K562 (cell line): Measurements from ENCODE around the gene FBXW9. TPM values are rescaled to one million over a fixed set of nuclear protein-coding genes. Genes with fewer than 3 reads are reported as not detected.

ENCODE experiments used
- ATAC-seq: fragments of 200-7000 bp; cut with Tn5 transposase; 3 replicates; pipeline ENCODE4 v1.9.1; 2020; ENCODE audit warnings: moderate library complexity
- BruUV-seq: library from RNA; stranded (reverse); fragments of 400-500 nt; replicated peaks from 2 replicates; lab custom pipeline; 2021; lab: Mats Ljungman, UMichigan
- CTCF ChIA-PET: fragments of 300-600 bp; formaldehyde crosslinking; extraction: SDS; loops from one replicate; lab custom pipeline; 2021; ENCODE audit warnings: low intra/inter-chr PET ratio; lab: Yijun Ruan, JAX
- POLR2A ChIA-PET: fragments of 300-600, 350-650 bp; sonication (Branson Sonifier 250); formaldehyde crosslinking; extraction: SDS; loops from one replicate; lab custom pipeline; 2021; ENCODE audit warnings: antibody characterized with exemption, inconsistent platforms; lab: Yijun Ruan, JAX
- DNase-seq, 4 experiments: peaks; one replicate each; pipeline versions ENCODE4 v3.0.0 to v3.0.0-alpha.2; 2011 to 2018; ENCODE audit warnings: low spot score in 3 of 4, mixed read lengths in 3 of 4; ENCODE audit errors: extremely low read depth in 1 of 4
- FAIRE-seq: peaks from 2 replicates; lab custom pipeline; 2011; peaks lifted over from hg19 to GRCh38; lab: Jason Lieb, UNC
- H2AFZ ChIP-seq: 2 replicates; pipeline ENCODE4 v1.6.0; 2011; ENCODE audit warnings: low read depth, low read length, control low read depth, inconsistent platforms
- H3K27ac ChIP-seq: fragments of 200-600 bp; 3 replicates; pipeline ENCODE4 v1.8.0; 2011; ENCODE audit warnings: low read depth, mild to moderate bottlenecking, control low read depth, inconsistent platforms, low read length, moderate library complexity, mixed read lengths; ENCODE audit errors: extremely low read depth
- H3K27me3 ChIP-seq, 2 experiments: fragments of 300-600 bp in 1 of 2; 2 replicates in 1 of 2; 3 replicates in 1 of 2; pipeline versions ENCODE4 v1.6.0 to v1.8.0; 2011; ENCODE audit warnings: inconsistent platforms in 2 of 2, low read length in 2 of 2, mild to moderate bottlenecking in 1 of 2, mixed read lengths in 1 of 2, moderate library complexity in 1 of 2; ENCODE audit not compliant: control insufficient read depth in 2 of 2, insufficient read depth in 2 of 2
- H3K36me3 ChIP-seq: fragments of 300-600 bp; 3 replicates; pipeline ENCODE4 v1.8.0; 2011; ENCODE audit warnings: mild to moderate bottlenecking, low read length, inconsistent platforms; ENCODE audit not compliant: control insufficient read depth, insufficient read depth
- H3K4me1 ChIP-seq, 2 experiments: fragments of 200-600 bp in 1 of 2; replicated peaks in 1 of 2; 2 replicates in 1 of 2; 3 replicates in 1 of 2; pipeline versions ENCODE4 v1.5.1 to v1.8.0; 2011; ENCODE audit warnings: inconsistent platforms in 2 of 2, low read length in 2 of 2, mild to moderate bottlenecking in 1 of 2, mixed read lengths in 1 of 2, moderate library complexity in 1 of 2; ENCODE audit not compliant: control insufficient read depth in 2 of 2, insufficient read depth in 2 of 2
- H3K4me2 ChIP-seq: 2 replicates; pipeline ENCODE4 v1.6.1; 2011; ENCODE audit warnings: low read length, control low read depth, inconsistent platforms, mixed read lengths; ENCODE audit not compliant: insufficient read depth
- H3K4me3 ChIP-seq: fragments of 200-600 bp; sonication (generic), shearing (Covaris generic); 2 replicates; pipeline ENCODE4 v1.5.1; 2016; ENCODE audit warnings: control low read depth, inconsistent platforms
- H3K79me2 ChIP-seq: fragments of 200-600 bp; 3 replicates; pipeline ENCODE4 v1.8.0; 2011; ENCODE audit warnings: low read length, inconsistent platforms; ENCODE audit not compliant: control insufficient read depth, insufficient read depth
- H3K9ac ChIP-seq, 2 experiments: 2 replicates each; pipeline versions ENCODE4 v1.6.0 to v1.6.1; 2011; ENCODE audit warnings: low read depth in 2 of 2, low read length in 2 of 2, control low read depth in 1 of 2, inconsistent platforms in 1 of 2, mild to moderate bottlenecking in 1 of 2, mixed read lengths in 1 of 2; ENCODE audit not compliant: insufficient read depth in 1 of 2
- H3K9me1 ChIP-seq: one replicate; pipeline ENCODE4 v1.6.0; 2011; ENCODE audit warnings: inconsistent platforms, mild to moderate bottlenecking, low read length, moderate library complexity; ENCODE audit not compliant: control insufficient read depth, insufficient read depth
- H3K9me3 ChIP-seq: replicated peaks from 2 replicates; pipeline ENCODE4 v1.5.1; 2011; ENCODE audit warnings: low read depth, low read length, inconsistent platforms; ENCODE audit not compliant: control insufficient read depth, insufficient read depth
- H4K20me1 ChIP-seq: replicated peaks from 2 replicates; pipeline ENCODE4 v1.6.1; 2011; ENCODE audit warnings: low read length, inconsistent platforms, mixed read lengths; ENCODE audit not compliant: control insufficient read depth, insufficient read depth
- ARID1B ChIP-seq: fragments of 450-650 bp; IDR thresholded peaks from 2 replicates; pipeline ENCODE4 v1.6.1; 2016; ENCODE audit warnings: antibody characterized with exemption, mild to moderate bottlenecking, inconsistent platforms
- CBX3 ChIP-seq, 2 experiments: IDR thresholded peaks; 1 replicate in 1 of 2; 2 replicates in 1 of 2; pipeline ENCODE4 v1.6.1; 2012; ENCODE audit warnings: inconsistent platforms in 2 of 2, low read length in 2 of 2, borderline replicate concordance in 1 of 2, control low read depth in 1 of 2
- FOXK2 ChIP-seq, 2 experiments: fragments of 450-650 bp; IDR thresholded peaks in 1 of 2; conservative IDR thresholded peaks in 1 of 2; 2 replicates each; pipeline ENCODE4 v1.6.1; 2016; ENCODE audit warnings: low read depth in 2 of 2, mild to moderate bottlenecking in 1 of 2
- MAFF ChIP-seq: IDR thresholded peaks from 2 replicates; pipeline ENCODE4 v1.6.1; 2012; ENCODE audit warnings: low read length, improper control_type of control experiment
- MEIS2 ChIP-seq: fragments of 450-650 bp; IDR thresholded peaks from 2 replicates; pipeline ENCODE4 v1.6.1; 2014; ENCODE audit warnings: mild to moderate bottlenecking; ENCODE audit not compliant: partially characterized antibody
- NEUROD1 ChIP-seq: fragments of 150-350 bp; IDR thresholded peaks from 2 replicates; pipeline ENCODE4 v1.6.1; 2014; ENCODE audit warnings: borderline replicate concordance, low read length, low read depth; ENCODE audit not compliant: partially characterized antibody
- NFE2 ChIP-seq: IDR thresholded peaks from 2 replicates; pipeline ENCODE4 v1.6.1; 2014; ENCODE audit warnings: antibody characterized with exemption, low read depth
- NFIC ChIP-seq: fragments of 450-650 bp; IDR thresholded peaks from 2 replicates; pipeline ENCODE4 v1.6.1; 2017; ENCODE audit warnings: mild to moderate bottlenecking, inconsistent platforms
- NR2C1 ChIP-seq, 2 experiments: fragments of 450-650 bp; IDR thresholded peaks; 2 replicates each; pipeline ENCODE4 v1.6.1; 2017; ENCODE audit warnings: mild to moderate bottlenecking in 2 of 2, antibody characterized with exemption in 1 of 2, inconsistent platforms in 1 of 2, missing compliant biosample characterization in 1 of 2, missing genetic modification characterization in 1 of 2
- POLR2A ChIP-seq: fragments of 450-650 bp; conservative IDR thresholded peaks from 2 replicates; pipeline ENCODE4 v1.6.1; 2016
- SLC30A9 ChIP-seq: fragments of 250-450 bp; sonication (Bioruptor Pico); IDR thresholded peaks from 2 replicates; pipeline ENCODE4 v1.8.0; 2022; ENCODE audit warnings: mild to moderate bottlenecking, moderate library complexity
- ZFX ChIP-seq: sonication (generic); formaldehyde crosslinking; IDR thresholded peaks from 2 replicates; pipeline ENCODE4 v1.8.0; 2022; ENCODE audit warnings: mild to moderate bottlenecking, missing genetic modification reagents, moderate library complexity
- ZNF143 ChIP-seq: sonication (generic); formaldehyde crosslinking; IDR thresholded peaks from 2 replicates; pipeline ENCODE4 v1.9.0; 2022; ENCODE audit warnings: mild to moderate bottlenecking, missing genetic modification reagents
- ZNF232 ChIP-seq: sonication (generic); formaldehyde crosslinking; IDR thresholded peaks from 2 replicates; pipeline ENCODE4 v1.8.0; 2022; ENCODE audit warnings: mild to moderate bottlenecking, missing genetic modification reagents
- WGBS: fragments of 100-300 bp; shearing (Covaris generic); methylation state at CpG from one replicate; pipeline ENCODE4 v1.1.6; 2016; ENCODE audit warnings: low coverage, mixed read lengths; ENCODE audit not compliant: insufficient coverage; ENCODE audit errors: missing lambda C conversion rate; 5-methylcytosine and 5-hydroxymethylcytosine counted together
- in situ Hi-C: fragments of 300-500 bp; cut with MboI; formaldehyde crosslinking; loops from 4 replicates; pipeline ENCODE4 v1.15.0; 2018; ENCODE audit warnings: inconsistent platforms, mixed read lengths
- intact Hi-C: fragments of 100-400 bp; cut with micrococcal nuclease; formaldehyde crosslinking; loops from 2 replicates; pipeline ENCODE4 v1.14.2; 2022
- polyA plus RNA-seq, 8 experiments: library from polyadenylated mRNA; depleted of rRNA in 4 of 8; stranded (reverse) in 5 of 8; unstranded in 3 of 8; fragments of >200 nt; fragmentation: Nextera tagmentation in 2 of 8; fragmentation: Illumina TruSeq in 1 of 8; extraction: Ambion mirVana in 2 of 8; extraction: Trizol in 1 of 8; gene quantifications; 2 replicates each; pipeline versions ENCODE4 v1.2.1 to v1.2.3, GENCODE V29; 2011 to 2014; ENCODE audit warnings: inconsistent platforms in 1 of 8, missing spikeins in 1 of 8
- total RNA-seq, 7 experiments: library from RNA; depleted of rRNA in 6 of 7; stranded (reverse); fragments of >200 nt in 6 of 7; fragmentation: Illumina TruSeq in 2 of 7; extraction: Trizol in 2 of 7; gene quantifications; 2 replicates each; pipeline versions ENCODE4 v1.2.1 to v1.2.3, GENCODE V29; 2011 to 2021; ENCODE audit warnings: low replicate concordance in 1 of 7
- TF ChIP-seq, protein P1 (sequence below), 2 experiments: IDR thresholded peaks; 2 replicates each; pipeline ENCODE4 v1.6.1; 2011; ENCODE audit warnings: borderline replicate concordance in 1 of 2, control low read depth in 1 of 2, low read depth in 1 of 2, low read length in 1 of 2, mild to moderate bottlenecking in 1 of 2, mixed read lengths in 1 of 2, moderate library complexity in 1 of 2; ENCODE audit not compliant: insufficient read depth in 1 of 2, insufficient read length in 1 of 2, poor library complexity in 1 of 2, severe bottlenecking in 1 of 2; ENCODE audit errors: extremely low read depth in 1 of 2
- TF ChIP-seq, protein P2 (sequence below): fragments of 450-650 bp; IDR thresholded peaks from 2 replicates; pipeline ENCODE4 v1.6.1; 2017; ENCODE audit warnings: antibody characterized with exemption, mild to moderate bottlenecking

The FBXW9 gene
- total and polyA plus RNA-seq, 9 of the 15 experiments (the other 6 are each of a cell fraction or from before 2014, with no cell fraction given) = 0.23 to 21.7 (median 6.2) TPM

DNA sequence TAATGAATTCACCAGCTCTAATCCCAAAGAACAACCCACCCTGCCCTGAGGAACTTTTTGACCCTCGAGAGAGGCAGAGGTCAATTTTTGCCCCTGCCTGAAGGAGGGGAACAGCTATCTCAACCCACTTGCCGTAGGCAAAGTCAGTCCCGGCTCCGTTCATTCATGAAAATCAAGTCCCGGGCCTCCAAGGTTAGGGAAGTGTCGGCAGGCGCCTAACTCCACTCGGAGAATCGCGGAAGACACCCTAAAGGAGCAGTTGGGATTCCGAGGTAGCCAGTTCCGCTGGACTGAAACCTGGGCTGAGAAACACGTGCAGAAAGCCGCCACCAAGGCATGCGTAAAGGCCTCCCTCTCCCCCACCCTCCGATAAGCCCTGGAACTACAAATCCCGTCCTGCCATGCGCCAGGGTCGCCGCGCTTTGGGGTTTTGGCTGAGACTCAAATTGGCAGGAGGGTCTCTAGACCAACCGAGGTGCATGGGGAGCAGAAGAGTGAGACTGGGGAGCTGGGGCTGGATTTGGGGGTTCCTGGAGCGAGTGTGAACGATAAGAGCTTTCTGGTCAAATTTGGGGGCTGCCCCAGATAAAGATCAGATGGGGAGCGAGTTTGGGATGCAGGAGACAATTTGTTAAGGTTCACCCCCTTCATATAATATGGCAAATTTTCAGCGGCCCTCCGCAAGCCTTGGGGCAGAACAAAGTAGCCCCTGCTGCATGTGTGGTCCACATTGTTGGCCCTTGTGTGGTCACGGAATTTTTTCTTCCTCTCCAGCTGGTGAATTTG is 27.4 kb upstream of the FBXW9 start, which contains the start of gene TNPO2:
TSS of gene TNPO2 (minus strand) at position 292 of the 786 bp plus-strand sequence. CDS start 2,955 bp downstream, outside the sequence.
- peak within 1 kb of the TSS; percentile 91 for H3K4me2 ChIP-seq
- peaks cover 10 to 41% of the 10 kb centered on the region in 2 experiments; a peak in 3 of 5 replicates for H3K4me1 ChIP-seq
- ATAC-seq (peak; percentile 76), DNase-seq (peak; percentile 69 to 91 (median 78)), FAIRE-seq (peak; percentile 97)
- peak within 1 kb of the TSS; percentile 78 for H2AFZ ChIP-seq
- H3K27ac ChIP-seq = peak within 1 kb of the TSS; percentile 87
- H3K36me3 ChIP-seq = peaks cover 32% of the 10 kb centered on the region
- in situ Hi-C loops = no loop called here
- ChIA-PET POLR2A (interaction anchor here (0.6 to 4.4 kb wide), 12 partner anchors 9 to 214 kb away, joined by 3 to 50 read pairs (median 4); partner anchors contain the start of genes GET3, JUNB and TRIR), CTCF (no interaction called here)
- BruUV-seq = no TSS peak
- intact Hi-C loops = loop anchor here (1.0 kb wide), 1 partner anchor 9 kb away; no protein-coding TSS in a partner anchor
- peak within 1 kb of the TSS; percentile 82 for H3K4me3 ChIP-seq
- H3K9me1 ChIP-seq = peaks cover 3% of the 10 kb centered on the region
- peaks cover 55% of the 10 kb centered on the region for H3K79me2 ChIP-seq
- H4K20me1 ChIP-seq = peaks cover 15% of the 10 kb centered on the region; the same call in 1 of the 2 replicates
- WGBS = 3% methylated on average over 28 of the region's 28 CpGs
- no peaks in the 10 kb centered on the region for H3K9me3 ChIP-seq
- no peaks in the 10 kb centered on the region for H3K27me3 ChIP-seq
- H3K9ac ChIP-seq = peak within 1 kb of the TSS; percentile 89 to 99
- TF ChIP-seq SLC30A9 (CRISPR knock-in tag) (no peak), ARID1B (peak; percentile 12; the same call in 1 of the 2 replicates), ZNF232 (peak; percentile 60; the same call in 1 of the 2 replicates), CBX3 (IDR thresholded peaks at IDR 0.05; ENCODE audit: borderline replicate concordance in 1 of 2, low read length in 2 of 2) (peak in 1 of 2 experiments; percentile 24; a peak in 1 of 3 replicates), NEUROD1 (peak; percentile 26), ZNF143 (peak; percentile 93), MEIS2 (peak; percentile 2), NR2C1 (IDR thresholded peaks at IDR 0.05) (peak; percentile 90), NR2C1 (tag; IDR thresholded peaks at IDR 0.05) (peak; percentile 96), POLR2A (peak; percentile 84), NFE2 (0 out of 2 replicates have a peak, but pooled peaks have one; percentile 3), MAFF (0 out of 2 replicates have a peak, but pooled peaks have one; percentile 1), FOXK2 (conservative IDR thresholded peaks at IDR 0.05 in 1 of 2, IDR thresholded peaks at IDR 0.05 in 1 of 2; ENCODE audit: low read depth in 2 of 2) (peak; percentile 28 to 38; a peak in 2 of 4 replicates), NFIC (peak; percentile 91), ZFX (CRISPR knock-in tag) (peak; percentile 81)
- TF ChIP-seq, protein P1, sequence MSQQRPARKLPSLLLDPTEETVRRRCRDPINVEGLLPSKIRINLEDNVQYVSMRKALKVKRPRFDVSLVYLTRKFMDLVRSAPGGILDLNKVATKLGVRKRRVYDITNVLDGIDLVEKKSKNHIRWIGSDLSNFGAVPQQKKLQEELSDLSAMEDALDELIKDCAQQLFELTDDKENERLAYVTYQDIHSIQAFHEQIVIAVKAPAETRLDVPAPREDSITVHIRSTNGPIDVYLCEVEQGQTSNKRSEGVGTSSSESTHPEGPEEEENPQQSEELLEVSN (IDR thresholded peaks at IDR 0.05; ENCODE audit: borderline replicate concordance in 1 of 2, extremely low read depth in 1 of 2, insufficient read depth in 1 of 2, insufficient read length in 1 of 2, low read depth in 1 of 2, low read length in 1 of 2, poor library complexity in 1 of 2, severe bottlenecking in 1 of 2) = peak; percentile 89 to 95
- TF ChIP-seq, protein P2, sequence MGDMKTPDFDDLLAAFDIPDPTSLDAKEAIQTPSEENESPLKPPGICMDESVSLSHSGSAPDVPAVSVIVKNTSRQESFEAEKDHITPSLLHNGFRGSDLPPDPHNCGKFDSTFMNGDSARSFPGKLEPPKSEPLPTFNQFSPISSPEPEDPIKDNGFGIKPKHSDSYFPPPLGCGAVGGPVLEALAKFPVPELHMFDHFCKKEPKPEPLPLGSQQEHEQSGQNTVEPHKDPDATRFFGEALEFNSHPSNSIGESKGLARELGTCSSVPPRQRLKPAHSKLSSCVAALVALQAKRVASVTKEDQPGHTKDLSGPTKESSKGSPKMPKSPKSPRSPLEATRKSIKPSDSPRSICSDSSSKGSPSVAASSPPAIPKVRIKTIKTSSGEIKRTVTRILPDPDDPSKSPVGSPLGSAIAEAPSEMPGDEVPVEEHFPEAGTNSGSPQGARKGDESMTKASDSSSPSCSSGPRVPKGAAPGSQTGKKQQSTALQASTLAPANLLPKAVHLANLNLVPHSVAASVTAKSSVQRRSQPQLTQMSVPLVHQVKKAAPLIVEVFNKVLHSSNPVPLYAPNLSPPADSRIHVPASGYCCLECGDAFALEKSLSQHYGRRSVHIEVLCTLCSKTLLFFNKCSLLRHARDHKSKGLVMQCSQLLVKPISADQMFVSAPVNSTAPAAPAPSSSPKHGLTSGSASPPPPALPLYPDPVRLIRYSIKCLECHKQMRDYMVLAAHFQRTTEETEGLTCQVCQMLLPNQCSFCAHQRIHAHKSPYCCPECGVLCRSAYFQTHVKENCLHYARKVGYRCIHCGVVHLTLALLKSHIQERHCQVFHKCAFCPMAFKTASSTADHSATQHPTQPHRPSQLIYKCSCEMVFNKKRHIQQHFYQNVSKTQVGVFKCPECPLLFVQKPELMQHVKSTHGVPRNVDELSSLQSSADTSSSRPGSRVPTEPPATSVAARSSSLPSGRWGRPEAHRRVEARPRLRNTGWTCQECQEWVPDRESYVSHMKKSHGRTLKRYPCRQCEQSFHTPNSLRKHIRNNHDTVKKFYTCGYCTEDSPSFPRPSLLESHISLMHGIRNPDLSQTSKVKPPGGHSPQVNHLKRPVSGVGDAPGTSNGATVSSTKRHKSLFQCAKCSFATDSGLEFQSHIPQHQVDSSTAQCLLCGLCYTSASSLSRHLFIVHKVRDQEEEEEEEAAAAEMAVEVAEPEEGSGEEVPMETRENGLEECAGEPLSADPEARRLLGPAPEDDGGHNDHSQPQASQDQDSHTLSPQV = peak; percentile 67; the same call in 1 of the 2 replicates
